Stimulated activated CD8-positive, alpha-beta memory T cell treated with anti-CD3 and anti-CD28 coated beads, Interleukin-4, amount 100 ng/mL, for 4 hours (primary cell): Measurements from ENCODE around the gene PLAAT2.
"Not testable (repeated sequence)": the region's sequence is repeated elsewhere in the genome, so short reads cannot be mapped to it uniquely, and the experiment has no call there.

Experiments
- DNase-seq, 2 donors: peaks; one replicate each; pipeline ENCODE4 v3.0.0-alpha.2; 2020; ENCODE audit warnings: low read depth in 2 of 2, low spot score in 1 of 2

Gene PLAAT2

DNA sequence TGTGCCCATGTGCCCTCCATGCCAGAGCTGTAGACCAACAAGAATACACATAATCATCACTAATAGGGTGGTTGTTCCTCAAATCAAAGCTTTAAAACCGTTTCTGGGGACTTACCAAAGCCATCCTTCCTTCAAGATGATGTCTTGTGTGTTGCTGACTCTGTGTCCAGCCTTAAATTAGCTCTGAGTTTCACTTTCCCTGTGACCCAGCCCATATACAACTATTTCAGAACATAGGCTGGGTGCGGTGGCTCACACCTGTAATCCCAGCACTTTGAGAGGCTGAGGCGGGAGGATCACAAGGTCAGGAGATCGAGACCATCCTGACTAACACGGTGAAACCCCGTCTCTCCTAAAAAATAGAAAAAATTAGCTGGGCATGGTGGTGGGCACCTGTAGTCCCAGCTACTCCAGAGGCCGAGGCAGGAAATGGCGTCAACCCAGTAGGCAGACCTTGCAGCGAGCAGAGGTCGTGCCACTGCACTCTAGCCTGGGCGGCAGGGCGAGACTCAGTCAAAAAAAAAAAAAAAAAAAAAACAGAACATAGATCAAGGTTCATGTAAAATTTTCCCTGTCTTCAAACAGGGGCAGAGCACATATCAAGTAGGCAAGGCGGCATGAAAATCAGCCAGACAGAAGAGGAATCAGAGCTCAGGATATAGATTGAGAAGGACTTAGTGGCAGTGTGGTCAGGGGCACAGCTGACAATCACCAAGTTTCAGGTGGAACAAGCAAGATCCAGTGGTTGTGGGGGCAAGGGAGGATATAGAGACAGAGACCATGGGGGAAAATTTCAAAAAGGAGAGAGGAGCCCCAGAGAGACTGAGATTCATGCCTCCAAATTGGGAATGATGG lies at the start of gene PLAAT2:
Gene PLAAT2, minus strand, starts transcription at position 179 of the 855 bp plus-strand sequence. Its CDS starts 55 bp downstream, at position 124.
- DNase-seq = no peak

DNA sequence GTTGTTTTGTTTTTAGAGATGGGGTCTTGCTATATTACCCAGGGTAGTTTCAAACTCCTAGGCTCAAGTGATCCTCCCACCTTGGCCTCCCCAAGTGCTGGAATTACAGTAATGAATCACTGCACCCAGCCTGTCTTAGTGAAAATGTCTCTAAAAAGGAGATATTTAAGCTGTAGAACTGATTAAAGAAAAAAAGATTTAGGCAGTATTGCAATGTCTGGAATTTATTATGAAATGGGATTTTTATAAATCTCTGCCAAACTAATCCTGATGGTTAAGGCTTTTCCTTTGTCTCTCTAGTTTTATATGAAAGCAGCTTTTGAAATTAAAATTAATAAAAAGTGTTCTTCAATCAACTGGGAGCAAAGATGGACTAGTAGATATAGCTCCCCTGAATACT lies 49.0 kb upstream of the PLAAT2 start:
- DNase-seq = no peak

DNA sequence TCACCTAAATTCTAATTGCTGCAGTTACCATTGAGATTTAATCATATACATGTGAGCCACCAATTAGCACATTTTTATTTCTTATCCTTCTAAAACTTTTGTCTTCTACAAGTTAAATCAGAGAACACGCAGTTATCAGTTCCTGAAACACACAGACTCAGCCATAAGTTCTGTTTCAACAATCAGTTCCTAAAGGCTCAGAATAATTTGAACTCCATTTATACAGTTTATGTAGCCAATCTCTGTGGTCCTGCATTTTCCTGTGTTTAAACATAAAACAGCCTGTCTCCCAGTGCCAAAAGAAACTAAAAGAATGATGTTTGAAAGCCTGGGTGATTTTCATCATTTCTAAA lies 48.2 kb upstream of the PLAAT2 start:
- DNase-seq = no peak

DNA sequence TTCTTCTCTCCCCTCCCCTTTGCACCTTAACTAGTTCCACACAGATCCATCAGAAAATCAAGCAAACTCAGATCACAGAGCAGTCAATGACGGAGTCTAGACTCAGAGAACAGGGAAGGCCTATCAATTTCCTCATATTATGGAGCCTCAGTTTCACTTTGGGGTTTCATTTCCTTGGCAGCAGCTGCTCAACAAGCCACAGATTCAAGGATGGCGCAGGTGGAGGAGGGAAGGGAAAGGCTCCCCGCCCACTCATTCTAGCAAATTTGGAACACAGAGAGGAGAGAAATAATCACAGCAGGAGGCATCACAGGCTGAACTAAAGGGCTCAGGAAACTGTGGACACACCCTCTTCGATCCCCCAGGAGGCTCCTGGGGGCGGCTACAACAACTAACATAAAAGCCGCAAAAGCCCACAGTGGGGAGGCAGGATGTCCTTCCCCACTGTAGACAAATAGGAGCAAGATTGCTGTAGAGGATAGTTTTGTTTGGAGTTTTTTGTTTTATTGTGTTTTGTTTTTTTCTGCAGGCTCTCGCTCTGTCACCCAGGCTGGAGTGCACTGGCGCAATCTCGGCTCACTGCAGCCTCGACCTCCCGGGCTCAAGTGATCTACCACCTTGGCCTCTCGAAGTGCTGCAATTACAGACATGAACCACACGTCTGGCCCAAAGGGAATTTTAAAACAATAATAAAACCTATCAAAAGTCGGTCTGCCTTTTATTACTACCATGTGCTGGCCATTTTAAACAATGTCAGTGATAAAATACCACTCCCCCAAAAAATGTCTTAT lies 47.6 kb upstream of the PLAAT2 start:
- DNase-seq = no peak

GRCh38 chr11:63609971-63610580 lies 46.9 kb upstream of the PLAAT2 start:
- no peak for DNase-seq

DNA sequence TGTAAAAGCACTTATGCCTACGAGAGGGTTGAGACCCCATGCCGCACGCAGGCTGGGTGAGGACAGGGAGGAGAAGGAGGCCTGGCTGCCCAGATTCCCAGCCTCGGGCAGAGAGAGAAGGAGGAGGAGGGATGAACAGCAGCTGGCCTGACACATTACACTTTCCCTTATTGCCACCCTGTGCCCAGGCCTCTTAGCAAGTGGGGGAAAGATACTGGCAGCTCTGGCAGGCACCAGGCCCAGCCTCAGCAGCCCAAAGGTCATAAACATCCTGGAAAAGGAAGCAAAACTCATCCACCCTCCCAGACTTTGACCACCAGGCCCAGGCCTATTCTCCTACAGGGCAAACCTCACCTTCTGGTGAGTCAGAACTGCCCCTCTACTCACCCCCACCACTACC lies 46.4 kb upstream of the PLAAT2 start:
- DNase-seq = no peak

DNA sequence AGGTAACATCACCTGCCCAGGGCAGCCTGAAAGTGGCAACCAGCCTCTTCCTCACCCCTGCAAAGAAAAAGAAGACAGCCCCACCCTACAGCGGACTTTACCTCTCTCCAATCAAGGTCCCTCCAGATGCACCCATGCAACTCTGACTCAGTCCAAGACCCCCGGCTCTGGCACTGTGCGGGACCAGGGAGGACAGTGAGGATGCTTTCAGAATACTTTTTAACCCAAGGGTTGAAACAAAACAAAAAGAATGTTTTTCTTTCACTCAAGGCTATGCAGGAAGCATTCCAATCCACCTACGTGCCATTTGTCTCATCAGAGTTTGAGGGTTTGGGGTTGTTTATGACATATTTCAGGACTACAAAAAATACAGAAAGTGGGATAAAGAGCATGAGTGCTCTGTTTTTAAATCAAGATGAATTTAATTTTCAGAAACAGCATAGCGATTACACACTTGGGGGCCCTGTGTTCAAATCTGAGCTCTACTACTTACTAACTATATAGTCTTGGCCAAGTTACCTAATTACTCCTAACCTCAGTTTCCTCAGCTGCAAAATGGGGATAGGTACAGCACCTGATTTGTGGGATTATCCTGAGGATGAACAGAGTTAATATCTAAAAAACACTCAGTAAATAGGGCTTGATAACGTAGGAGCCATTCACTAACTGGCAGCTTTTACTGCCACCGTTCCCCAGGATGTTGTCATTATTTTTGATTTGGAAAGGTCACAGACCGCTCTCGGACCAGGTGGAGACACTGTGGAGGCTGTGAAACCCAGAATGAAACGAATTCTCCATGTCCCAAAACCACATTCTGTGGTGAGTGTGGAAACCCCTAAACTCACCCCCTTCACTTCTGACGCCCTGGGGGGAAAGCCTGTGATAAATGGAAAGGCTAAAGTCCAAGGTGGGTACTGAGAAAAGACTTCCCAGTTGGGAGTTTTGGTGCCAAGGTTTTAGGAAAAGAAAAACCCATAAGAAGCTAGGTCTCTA lies 45.5 kb upstream of the PLAAT2 start:
- DNase-seq = no peak

DNA sequence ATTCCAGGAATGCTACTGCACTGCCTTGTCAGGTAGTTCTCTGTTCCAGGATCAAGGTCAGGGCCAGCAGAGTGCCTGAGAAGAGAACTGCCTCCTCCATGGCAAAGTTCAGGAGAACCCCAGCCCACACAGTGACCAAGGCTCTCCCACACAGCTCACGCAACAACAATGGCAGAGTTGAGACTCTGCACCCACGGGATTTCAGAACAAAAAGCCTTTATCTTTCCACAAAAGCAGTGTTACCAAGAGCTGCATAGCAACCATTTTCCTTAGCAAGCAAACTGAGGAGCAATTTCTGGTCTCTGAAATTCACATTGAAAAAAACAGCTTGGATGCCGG lies 40.0 kb upstream of the PLAAT2 start:
- no peak for DNase-seq

DNA sequence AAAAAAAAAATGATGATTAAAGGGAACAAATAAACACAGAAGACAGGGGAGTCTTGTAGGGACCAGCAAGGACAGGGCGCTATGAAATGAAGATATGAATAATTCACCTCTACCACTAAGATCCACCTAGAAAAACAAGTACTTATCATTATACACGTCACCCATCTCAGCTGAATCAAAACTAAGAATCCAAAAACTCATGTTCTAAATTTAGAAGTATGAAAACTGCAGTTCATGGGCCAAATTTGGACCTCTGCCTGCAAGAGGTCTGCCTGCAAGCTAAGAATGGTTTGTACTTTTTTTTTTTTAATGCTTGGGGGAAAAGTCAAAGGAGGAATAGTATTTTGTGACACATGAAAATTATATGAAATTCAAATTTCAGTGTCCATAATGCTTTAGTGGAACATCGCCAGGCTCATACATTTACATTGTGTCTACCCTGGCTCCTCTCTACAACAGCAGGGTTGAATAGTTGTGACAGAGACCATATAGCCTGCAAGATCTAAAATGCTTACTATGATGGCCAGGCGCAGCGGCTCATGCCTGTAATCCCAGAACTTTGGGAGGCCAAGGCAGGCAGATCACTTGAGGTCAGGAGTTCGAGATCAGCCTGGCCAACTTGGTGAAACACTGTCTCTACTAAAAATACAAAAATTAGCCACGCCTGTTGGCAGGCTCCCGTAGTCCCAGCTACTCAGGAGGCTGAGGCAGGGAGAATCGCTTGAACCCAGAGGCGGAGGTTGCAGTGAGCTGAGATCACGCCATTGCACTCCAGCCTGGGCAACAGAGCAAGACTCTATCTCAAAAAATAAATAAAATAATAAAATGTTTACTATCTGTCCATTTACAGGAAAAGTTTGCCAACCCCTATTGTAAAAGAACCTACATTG lies 39.4 kb upstream of the PLAAT2 start:
- DNase-seq = not testable (repeated sequence)

DNA sequence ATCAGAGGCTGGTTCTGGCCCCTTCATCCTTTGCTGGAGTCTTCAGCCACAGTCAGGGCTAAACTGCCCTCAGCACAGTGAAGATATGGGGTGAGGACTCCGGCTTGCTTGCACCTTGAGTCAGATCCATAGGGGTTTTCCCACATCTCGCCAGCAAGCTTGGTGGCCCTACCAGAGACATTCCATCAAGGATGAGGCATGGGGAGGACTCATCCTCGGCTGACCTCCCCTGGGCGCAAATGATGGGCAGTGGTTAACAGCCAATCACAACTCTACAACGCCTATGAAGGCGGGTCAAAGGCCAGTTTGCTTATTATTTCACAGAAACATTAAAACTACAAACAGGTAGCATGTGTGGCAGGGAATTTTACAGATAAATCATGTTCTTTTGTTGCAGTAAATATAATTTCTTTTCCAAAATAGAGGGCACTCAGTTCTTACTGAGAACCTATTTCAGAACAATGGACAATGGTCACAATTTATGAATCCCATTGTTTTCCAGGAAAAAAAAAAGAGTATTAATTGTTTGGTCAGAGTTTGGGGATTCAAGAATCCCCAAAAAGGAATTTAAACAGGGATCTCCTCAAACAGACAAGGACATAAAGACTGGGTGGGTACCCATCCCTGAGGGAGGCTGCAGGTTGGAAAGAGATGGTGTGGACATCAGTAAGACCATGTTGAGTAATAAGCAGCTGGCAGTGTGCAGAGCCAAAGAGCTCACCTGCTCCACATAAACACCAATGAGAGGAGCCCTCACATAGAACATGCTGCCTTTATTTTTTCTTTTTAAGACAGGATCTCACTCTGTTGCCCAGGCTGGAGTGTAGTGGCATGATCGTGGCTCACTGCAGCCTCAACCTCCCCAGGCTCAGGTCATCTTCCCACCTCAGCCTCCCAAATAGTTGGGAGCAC lies 36.3 kb upstream of the PLAAT2 start:
- no peak for DNase-seq

DNA sequence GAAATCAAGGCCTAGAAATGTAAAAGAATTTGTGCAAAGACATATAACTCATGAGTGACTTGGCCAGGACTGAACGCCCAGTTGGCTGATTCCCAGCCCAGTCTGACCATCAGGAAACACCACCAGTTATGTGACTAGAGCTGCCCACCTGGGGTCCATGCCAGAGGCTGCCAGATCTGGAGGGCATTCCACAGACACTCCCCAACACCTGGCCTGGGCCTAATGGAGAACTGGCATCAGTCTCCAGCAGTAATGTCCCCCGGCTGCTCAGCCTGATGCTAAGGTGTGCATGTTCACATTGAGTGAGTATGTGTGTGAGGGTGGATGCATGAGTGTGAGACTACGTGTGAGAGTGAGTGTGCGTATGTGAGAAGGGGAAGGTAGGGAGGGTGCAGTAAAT lies 35.4 kb upstream of the PLAAT2 start:
- no peak for DNase-seq

GRCh38 chr11:63595296-63595695 lies 32.1 kb upstream of the PLAAT2 start:
- DNase-seq = no peak

DNA sequence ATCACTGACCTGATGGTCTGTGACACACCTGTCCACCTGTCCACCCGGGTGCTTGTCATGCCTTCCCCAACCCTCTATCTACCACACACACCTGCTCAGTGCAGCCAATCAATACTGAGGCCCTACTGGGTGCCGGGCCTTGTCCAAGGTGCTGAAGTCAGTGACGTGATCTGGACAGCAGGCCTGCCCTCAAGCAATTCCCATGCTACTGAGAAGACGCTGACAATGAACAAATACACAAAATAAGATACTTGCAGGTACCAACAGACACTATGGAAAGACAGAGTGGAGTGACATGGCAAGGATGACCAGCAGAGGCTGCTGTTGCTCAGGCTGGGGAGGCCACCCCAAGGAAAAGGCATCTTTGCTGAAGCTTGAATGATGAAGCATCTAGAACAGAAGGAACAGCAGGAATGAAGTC lies 29.8 kb upstream of the PLAAT2 start:
- DNase-seq = no peak

DNA sequence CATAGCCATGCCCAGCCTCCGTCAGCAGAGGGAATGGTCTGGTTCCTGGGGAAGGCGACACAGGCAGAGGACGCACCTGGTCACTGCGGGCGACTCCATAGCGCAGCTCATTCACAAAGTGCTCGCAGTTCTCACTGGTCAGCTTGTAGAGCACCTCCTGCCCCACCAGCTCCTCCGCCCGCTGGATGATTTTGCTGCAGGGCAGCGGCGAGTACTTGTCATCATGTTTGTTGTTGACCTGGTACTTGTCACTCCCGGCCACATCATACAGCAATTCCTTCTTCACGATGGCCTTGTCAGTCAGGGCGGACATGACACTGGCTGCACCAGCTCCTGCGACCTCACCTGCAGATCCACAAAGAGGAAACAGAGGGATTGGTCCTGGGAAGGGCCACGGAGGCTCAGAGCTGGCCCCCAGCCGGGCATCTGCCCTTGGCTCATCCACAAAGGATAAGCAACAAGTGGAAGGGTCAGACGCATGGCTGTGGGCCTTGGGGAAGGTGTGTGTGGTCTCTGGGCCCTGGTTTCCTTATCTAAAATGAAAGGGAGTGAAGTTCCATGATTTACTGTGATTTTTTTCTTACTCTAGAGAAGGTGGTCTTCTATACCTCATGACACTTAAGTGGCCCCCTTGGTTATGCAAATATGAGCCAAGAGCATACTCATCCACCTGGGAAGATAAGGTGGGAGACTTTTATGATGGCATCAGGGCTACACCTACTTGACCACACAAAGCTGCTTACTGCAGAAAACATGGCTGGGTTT lies 27.0 kb upstream of the PLAAT2 start:
- no peak for DNase-seq

DNA sequence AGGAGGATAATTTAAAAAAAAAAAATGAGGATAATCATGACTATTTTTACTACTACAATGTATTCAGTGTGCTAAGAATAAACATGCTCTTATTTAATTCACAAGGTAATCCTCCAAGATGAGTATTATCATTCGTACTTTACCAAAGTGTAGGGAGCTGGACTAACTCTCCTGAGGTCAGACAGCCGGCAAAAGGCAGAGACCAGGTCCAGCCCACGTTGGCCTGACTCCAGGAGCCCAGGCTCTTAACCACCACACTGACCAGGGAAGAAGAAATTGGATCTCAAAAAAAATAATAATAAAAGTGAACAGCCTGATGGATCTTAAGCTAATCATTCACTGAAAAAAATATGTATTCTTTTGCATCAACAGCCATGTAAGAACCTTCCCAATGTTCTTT lies 25.8 kb upstream of the PLAAT2 start:
- no peak for DNase-seq

DNA sequence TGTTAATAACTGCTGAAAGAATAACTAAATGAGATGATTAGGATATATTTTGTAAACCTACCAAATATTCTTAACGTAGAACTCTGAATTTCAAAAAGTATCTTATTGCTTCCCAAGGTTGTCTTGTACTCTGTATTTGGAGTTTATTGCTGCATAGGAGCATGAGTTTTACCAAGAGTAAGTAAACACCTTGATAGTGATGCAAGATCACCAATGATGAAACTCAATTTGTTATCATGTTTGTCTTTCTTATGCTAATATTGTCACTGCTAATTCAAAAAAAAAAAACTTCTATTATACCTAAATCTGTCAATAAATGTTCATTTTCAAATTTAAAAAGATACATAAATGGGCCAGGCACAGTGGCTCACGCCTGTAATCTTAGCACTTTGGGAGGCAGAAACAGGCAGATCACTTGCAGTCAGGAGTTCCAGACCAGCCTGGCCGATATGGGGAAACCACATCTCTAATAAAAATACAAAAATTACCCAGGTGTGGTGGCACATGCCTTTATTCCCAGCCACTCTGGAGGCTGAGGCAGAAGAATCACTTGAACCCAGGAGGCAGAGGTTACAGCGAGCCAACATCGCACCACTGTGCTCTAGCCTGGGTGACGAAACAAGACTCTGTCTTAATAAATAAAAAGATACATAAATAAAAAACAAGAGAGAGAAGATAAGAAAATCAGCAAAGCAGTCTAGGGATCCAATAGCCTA lies 23.4 kb upstream of the PLAAT2 start:
- DNase-seq = no peak

- no peak for DNase-seq
Measured at GRCh38 chr11:63583357-63583677, 20.1 kb upstream of the PLAAT2 start.

DNA sequence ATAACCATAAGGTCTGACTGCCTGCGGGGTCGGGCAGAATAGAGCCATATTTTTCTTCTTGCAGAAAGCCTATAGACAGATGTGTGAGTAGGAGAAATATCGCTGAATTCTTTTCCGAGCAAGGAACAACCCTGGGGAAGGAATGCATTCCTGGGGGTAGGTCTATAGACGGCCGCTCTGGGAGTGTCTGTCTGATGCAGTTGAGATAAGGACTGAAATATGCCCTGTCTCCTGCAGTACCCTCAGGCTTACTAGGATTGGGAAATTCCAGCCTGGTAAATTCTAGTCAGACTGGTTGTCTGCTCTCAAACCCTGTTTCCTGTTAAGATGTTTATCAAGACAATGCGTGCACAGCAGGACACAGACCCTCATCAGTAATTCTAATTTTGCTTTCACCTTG lies 18.0 kb upstream of the PLAAT2 start:
- not testable (repeated sequence) for DNase-seq
